Parathyroid adenoma (tissue), 2 donors: ENCODE results near the gene SLC34A1.
"Not testable (repeated sequence)": the region's sequence is repeated elsewhere in the genome, so short reads cannot be mapped to it uniquely, and the experiment has no call there.

Source experiments
- H2AFZ ChIP-seq: fragments of 300-600 bp; sonication (generic); one replicate; pipeline ENCODE4 v1.7.0; 2017; ENCODE audit warnings: antibody characterized with exemption, mild to moderate bottlenecking
- H3K27ac ChIP-seq: fragments of 300-600 bp; sonication (generic); one replicate; pipeline ENCODE4 v1.7.0; 2017
- H3K27me3 ChIP-seq: fragments of 300-600 bp; sonication (generic); one replicate; pipeline ENCODE4 v1.7.0; 2017; ENCODE audit warnings: low read length; ENCODE audit not compliant: control insufficient read depth, insufficient read depth
- H3K36me3 ChIP-seq: fragments of 300-600 bp; sonication (generic); one replicate; pipeline ENCODE4 v1.7.0; 2017; ENCODE audit warnings: low read length; ENCODE audit not compliant: control insufficient read depth, insufficient read depth
- H3K4me1 ChIP-seq: fragments of 300-600 bp; sonication (generic); one replicate; pipeline ENCODE4 v1.7.0; 2017; ENCODE audit warnings: control low read depth
- H3K4me2 ChIP-seq: fragments of 300-600 bp; sonication (generic); one replicate; pipeline ENCODE4 v1.7.0; 2017; ENCODE audit warnings: low read length
- H3K4me3 ChIP-seq: fragments of 300-600 bp; sonication (generic); one replicate; pipeline ENCODE4 v1.7.0; 2017; ENCODE audit warnings: low read depth, low read length
- H3K79me2 ChIP-seq: fragments of 300-600 bp; sonication (generic); one replicate; pipeline ENCODE4 v1.7.0; 2017; ENCODE audit warnings: control low read depth
- H3K9ac ChIP-seq: fragments of 300-600 bp; sonication (generic); one replicate; pipeline ENCODE4 v1.7.0; 2017; ENCODE audit warnings: mild to moderate bottlenecking
- H3K9me3 ChIP-seq: fragments of 300-600 bp; sonication (generic); one replicate; pipeline ENCODE4 v1.7.0; 2017; ENCODE audit warnings: low read length; ENCODE audit not compliant: control insufficient read depth
- TF ChIP-seq, protein P1 (sequence below): fragments of 300-600 bp; sonication (generic); IDR thresholded peaks from one replicate; pipeline ENCODE4 v1.7.0; 2017; ENCODE audit warnings: antibody characterized with exemption, mild to moderate bottlenecking
- donor health status: primary hyperparathyroidism.

The SLC34A1 gene

GRCh38 chr5:177336603-177337494 lies 47.4 kb upstream of the SLC34A1 start:
- H3K79me2 ChIP-seq, result peaks cover 52% of the 10 kb centered on the region
- H3K4me1 ChIP-seq, result no peaks in the 10 kb centered on the region
- H3K4me2 ChIP-seq, result no peak overlapping the region
- H3K36me3 ChIP-seq, result no peaks in the 10 kb centered on the region
- H3K9ac ChIP-seq, result no peak overlapping the region
- TF ChIP-seq, protein P1, sequence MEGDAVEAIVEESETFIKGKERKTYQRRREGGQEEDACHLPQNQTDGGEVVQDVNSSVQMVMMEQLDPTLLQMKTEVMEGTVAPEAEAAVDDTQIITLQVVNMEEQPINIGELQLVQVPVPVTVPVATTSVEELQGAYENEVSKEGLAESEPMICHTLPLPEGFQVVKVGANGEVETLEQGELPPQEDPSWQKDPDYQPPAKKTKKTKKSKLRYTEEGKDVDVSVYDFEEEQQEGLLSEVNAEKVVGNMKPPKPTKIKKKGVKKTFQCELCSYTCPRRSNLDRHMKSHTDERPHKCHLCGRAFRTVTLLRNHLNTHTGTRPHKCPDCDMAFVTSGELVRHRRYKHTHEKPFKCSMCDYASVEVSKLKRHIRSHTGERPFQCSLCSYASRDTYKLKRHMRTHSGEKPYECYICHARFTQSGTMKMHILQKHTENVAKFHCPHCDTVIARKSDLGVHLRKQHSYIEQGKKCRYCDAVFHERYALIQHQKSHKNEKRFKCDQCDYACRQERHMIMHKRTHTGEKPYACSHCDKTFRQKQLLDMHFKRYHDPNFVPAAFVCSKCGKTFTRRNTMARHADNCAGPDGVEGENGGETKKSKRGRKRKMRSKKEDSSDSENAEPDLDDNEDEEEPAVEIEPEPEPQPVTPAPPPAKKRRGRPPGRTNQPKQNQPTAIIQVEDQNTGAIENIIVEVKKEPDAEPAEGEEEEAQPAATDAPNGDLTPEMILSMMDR, result no peak
- no peak overlapping the region for H3K4me3 ChIP-seq
- H3K27me3 ChIP-seq, result no peaks in the 10 kb centered on the region
- H3K9me3 ChIP-seq, result no peaks in the 10 kb centered on the region
- no peak overlapping the region for H3K27ac ChIP-seq
- H2AFZ ChIP-seq, result no peak overlapping the region

GRCh38 chr5:177338251-177339106 lies 45.8 kb upstream of the SLC34A1 start:
- Histone ChIP-seq H3K9ac (no peak overlapping the region), H3K9me3 (no peaks in the 10 kb centered on the region), H3K4me2 (no peak overlapping the region), H3K4me3 (no peak overlapping the region), H3K27ac (no peak overlapping the region), H3K79me2 (peaks cover 56% of the 10 kb centered on the region), H3K27me3 (no peaks in the 10 kb centered on the region), H3K4me1 (no peaks in the 10 kb centered on the region), H2AFZ (no peak overlapping the region), H3K36me3 (no peaks in the 10 kb centered on the region)
- TF ChIP-seq, protein P1, result no peak

DNA sequence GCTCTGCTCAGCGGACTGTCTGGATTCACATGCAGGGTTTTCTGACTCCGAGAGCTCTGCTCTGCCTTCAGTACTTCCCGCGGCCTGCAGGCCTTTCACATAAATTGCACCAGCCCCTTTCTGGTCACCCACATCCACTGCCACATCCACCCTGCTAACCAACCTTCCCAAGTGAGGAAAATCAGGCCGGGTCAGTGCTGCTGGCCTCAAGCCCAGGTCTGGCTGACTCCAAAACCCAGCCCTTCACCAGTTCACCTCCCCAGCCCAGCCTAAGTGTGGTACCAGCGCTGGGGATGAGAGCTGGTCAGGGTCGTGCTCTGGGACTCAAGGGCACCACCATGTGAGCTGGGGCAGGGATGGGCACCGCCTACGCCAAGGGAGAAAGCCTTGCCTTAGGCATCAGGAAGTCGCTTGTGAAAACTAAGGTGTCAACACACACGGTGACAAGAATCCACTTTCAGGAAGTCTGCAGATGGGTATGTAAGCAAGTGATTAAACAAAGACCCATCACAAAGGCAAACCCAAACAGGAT lies 45.1 kb upstream of the SLC34A1 start:
- H3K9ac ChIP-seq, result no peak overlapping the region

GRCh38 chr5:177343000-177343399 lies 41.2 kb upstream of the SLC34A1 start:
- not testable (repeated sequence) for H3K9ac ChIP-seq, H3K36me3 ChIP-seq, H2AFZ ChIP-seq, H3K4me2 ChIP-seq, H3K27ac ChIP-seq, H3K27me3 ChIP-seq, H3K4me3 ChIP-seq, H3K9me3 ChIP-seq, H3K4me1 ChIP-seq
- H3K79me2 ChIP-seq, result peaks cover 57% of the 10 kb centered on the region

More for the DNA sequence above, 45.1 kb upstream of the SLC34A1 start:
- Histone ChIP-seq H2AFZ (no peak overlapping the region), H3K9me3 (no peaks in the 10 kb centered on the region), H3K4me3 (no peak overlapping the region), H3K27me3 (no peaks in the 10 kb centered on the region), H3K4me1 (no peaks in the 10 kb centered on the region), H3K36me3 (no peaks in the 10 kb centered on the region), H3K79me2 (peaks cover 60% of the 10 kb centered on the region), H3K4me2 (no peak overlapping the region), H3K27ac (no peak overlapping the region)
- TF ChIP-seq, protein P1, result no peak

DNA sequence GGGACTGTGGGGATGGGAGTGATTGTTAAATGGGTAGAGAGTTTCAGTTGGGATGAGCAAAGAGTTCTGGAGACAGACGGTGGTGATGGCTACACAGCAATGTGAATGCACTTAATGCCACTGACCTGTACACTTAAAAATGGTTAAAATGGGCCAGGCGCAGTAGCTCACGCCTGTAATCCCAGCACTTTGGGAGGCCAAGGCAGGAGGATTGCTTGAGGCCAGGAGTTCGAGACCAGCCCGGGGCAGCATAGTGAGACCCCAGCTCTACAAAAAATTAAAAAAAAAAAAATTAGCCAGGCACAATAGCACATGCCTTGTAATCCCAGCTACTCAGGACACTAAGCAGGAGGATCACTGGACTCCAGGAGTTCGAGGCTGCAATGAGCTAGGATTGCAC lies 40.5 kb upstream of the SLC34A1 start:
- H3K4me3 ChIP-seq, result no peak overlapping the region
- H3K79me2 ChIP-seq, result peaks cover 50% of the 10 kb centered on the region
- H3K4me2 ChIP-seq, result no peak overlapping the region
- peaks cover 4% of the 10 kb centered on the region for H3K4me1 ChIP-seq
- no peaks in the 10 kb centered on the region for H3K36me3 ChIP-seq
- H3K9me3 ChIP-seq, result no peaks in the 10 kb centered on the region
- no peaks in the 10 kb centered on the region for H3K27me3 ChIP-seq
- H2AFZ ChIP-seq, result no peak overlapping the region
- H3K9ac ChIP-seq, result no peak overlapping the region
- no peak overlapping the region for H3K27ac ChIP-seq
- TF ChIP-seq, protein P1, result no peak
